HG02571 (cell line): ENCODE measurements around the gene PSEN1.

ENCODE experiments used
- ATAC-seq: cut with Tn5 transposase; IDR thresholded peaks from one replicate; pipeline ENCODE4 v1.9.1; 2021; ENCODE audit warnings: mild to moderate bottlenecking, moderate library complexity; ENCODE audit not compliant: unreplicated experiment

The PSEN1 gene

DNA sequence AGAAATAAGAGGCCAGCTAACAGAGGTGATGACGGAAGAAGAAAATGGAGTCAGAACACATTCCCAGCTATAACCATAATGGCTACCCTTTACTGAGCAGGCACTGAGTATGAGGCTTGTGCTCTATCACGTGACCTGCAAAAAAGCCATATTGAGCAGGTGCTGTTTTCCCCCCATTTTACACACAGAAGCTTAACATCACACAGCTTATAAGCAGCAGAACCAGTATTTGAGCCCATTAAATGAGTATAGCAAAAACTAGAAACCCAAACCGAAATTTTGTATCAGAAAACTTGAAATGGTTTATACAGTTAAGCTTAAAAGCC is 129.4 kb downstream of the PSEN1 start:
- no peak for ATAC-seq

DNA sequence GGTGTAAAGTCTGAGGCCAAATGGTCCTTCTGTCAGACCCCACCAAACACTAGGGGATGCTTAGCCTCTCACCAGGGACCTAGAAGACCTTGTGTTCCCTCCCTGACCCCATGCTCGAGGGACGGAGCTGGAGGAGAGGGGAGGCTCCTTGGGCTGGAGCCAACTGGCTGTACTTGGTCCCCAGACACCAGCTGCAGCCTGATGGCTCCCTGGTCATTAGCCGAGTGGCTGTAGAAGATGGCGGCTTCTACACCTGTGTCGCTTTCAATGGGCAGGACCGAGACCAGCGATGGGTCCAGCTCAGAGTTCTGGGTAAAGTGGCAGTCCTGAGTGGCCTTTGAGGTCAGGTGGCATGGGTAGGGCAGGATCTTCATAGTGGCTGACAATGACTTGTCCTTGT is 130.0 kb downstream of the PSEN1 start:
- ATAC-seq: no peak

DNA sequence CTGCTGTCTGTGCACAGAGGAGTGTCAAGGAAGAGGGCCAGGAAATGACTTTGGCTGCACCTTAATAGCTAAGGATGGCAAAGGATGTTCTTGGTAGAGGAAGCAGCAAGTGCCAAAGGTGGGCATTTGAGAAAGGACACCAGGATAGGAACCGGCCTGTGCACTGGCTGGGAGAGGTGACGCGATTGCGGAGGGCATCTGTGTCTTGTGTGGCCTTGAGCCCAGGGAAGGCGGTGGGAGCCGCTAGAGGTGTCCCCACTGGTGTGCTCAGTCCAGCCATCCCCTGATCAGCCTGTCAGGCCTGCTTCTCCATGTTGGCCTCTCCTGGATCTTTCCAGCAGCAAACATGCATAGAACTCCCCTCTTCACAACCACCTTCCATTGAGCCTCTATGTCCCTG is 131.2 kb downstream of the PSEN1 start:
- no peak for ATAC-seq

DNA sequence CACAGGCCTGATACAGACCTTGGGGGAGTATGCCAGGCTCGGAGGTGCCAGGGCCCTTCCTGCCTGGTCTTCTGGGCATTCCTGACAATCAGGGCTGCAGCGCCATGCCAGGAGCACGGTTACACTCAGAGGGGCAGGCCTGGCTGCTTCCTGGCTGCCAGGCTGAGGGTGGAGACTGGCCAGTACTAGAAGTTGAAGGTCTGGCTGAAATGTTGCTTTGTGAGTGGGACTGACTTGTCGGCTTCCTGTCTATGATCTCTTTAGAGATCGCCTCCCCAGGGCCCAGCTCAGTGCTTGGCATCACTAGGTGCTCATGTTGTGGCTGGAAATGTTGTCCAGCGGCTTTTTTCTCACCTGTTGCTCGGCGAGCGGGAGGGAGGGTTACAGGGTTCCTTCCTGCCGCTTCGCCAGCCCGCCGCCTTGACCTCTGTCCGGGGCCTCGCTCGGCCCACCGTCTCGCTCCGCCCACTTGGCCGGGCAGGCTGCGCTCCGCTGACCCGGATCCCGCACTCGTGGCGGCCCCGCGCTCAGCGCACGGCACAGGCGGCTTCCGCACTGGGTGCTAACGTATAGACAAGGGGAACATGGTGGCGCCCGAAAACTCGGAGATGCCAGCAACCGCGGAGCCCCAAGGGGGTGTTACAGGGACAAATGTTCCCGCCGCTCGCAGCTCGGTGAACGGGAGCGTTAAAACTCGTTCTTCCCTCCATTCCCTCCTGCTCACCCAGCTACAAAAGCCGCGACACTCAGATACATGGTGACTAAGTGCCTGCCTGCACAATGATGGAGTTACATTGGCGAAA is 133.6 kb downstream of the PSEN1 start:
- peak; percentile 66 for ATAC-seq

DNA sequence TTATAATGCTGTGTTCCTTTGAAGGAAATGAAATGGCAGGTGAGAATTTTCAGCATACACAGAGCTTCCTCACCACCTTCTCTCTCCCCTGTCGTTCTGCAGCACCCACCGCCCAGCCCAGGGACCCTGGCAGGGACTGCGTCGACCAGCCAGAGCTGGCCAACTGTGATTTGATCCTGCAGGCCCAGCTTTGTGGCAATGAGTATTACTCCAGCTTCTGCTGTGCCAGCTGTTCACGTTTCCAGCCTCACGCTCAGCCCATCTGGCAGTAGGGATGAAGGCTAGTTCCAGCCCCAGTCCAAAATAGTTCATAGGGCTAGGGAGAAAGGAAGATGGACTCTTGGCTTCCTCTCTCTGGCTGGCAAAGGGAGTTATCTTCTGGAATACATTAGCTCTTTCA is 136.1 kb downstream of the PSEN1 start:
- no peak for ATAC-seq
